ENCODE measurements around the gene PLGRKT.

- TF ChIP-seq ATF3 (IDR thresholded peaks at IDR 0.05) (no peak), CTCF (IDR thresholded peaks at IDR 0.05; ENCODE audit: low read depth, low read length, missing input control) (no peak), GABPA (IDR thresholded peaks at IDR 0.05 in 1 of 2, conservative IDR thresholded peaks at IDR 0.05 in 1 of 2) (no peak), SP1 (IDR thresholded peaks at IDR 0.05) (no peak), ZBTB33 (IDR thresholded peaks at IDR 0.05) (no peak), YY1 (IDR thresholded peaks at IDR 0.05) (no peak), REST (IDR thresholded peaks at IDR 0.05) (no peak), EGR1 (IDR thresholded peaks at IDR 0.05; ENCODE audit: low read depth in 2 of 2) (no peak), RAD21 (IDR thresholded peaks at IDR 0.05) (no peak)
These were observed 807 bp upstream of the PLGRKT start for GRCh38 chr9:5438301-5439162.
